ENCODE data around the gene NUS1.

GRCh38 chr6:117668736-117669135 is 6.5 kb upstream of the NUS1 start:
- no peak for TF ChIP-seq CTCF (IDR thresholded peaks at IDR 0.05)
- no peak for TF ChIP-seq ZFX (IDR thresholded peaks at IDR 0.05; ENCODE audit: borderline replicate concordance)
